Activated CD4-positive, alpha-beta T cell treated with anti-CD3 and anti-CD28 coated beads, Interleukin-2, amount 50 U/mL, for 16 hours (primary cell): ENCODE results near the gene WNT7B.

ENCODE experiments used
- DNase-seq: peaks from one replicate; pipeline ENCODE4 v3.0.0-alpha.2; 2020

The WNT7B gene

DNA sequence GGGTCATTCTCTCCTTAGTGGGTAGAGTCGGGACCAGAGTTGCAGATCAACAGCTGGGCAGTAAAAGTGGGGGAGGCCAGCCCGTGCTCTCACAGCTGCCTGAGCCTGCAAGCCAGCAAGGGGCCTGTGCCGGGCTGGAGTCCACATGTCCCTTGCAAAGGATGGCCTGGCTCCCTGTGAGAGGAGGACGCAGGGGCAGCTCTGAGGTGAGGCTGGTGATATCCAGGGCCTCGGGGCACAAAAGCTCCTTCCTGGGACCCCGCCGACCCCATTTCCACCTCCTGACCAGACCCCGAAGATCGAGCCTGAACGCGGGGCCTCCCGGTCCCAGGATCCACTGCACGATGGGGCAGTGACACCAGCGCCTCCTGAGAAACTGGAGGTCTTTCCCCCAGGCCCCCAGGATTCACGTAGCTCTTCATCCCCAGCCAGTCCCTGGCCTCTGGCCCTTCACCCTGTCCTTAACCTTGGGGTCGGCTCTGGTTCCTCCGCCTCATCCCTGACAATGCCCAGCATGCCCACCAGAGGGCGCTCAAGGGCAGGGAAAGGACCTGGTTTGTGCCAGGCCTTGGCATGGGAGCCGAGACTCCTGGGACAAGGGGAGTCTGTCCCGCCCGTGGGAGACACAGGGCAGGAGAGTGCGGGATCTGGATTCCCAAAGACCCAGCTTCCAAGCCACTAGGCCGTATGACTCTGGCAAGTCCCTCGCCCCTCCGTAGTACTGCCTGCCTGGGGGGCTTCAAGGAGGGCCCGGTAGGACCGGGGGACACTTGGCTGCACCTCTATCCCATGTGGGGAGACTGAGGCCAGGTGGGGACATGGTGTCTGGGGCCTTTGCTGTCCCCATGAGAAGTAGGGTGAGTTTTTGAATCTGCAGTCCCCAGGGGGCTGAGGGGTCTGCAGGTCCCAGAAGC, 17.8 kb upstream of the WNT7B start:
- peak; percentile 77 for DNase-seq

DNA sequence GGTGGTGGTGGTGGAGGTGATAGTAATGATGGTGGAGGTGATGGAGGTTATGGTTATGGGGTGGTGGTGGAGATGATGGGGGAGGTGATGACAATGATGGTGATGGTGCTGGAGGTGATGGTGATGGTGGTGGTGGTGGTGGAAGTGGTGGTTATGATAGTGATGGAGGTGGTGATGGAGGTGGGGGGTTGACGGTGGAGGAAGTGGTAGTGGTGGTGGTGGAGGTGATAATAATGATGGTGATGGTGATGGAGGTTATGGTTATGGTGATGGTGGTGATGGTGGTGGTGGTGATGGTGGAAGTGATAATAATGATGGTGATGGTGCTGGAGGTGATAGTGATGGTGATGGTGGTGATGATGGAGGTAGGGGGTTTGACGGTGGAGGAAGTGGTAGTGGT, 16.9 kb upstream of the WNT7B start:
- DNase-seq = no peak

DNA sequence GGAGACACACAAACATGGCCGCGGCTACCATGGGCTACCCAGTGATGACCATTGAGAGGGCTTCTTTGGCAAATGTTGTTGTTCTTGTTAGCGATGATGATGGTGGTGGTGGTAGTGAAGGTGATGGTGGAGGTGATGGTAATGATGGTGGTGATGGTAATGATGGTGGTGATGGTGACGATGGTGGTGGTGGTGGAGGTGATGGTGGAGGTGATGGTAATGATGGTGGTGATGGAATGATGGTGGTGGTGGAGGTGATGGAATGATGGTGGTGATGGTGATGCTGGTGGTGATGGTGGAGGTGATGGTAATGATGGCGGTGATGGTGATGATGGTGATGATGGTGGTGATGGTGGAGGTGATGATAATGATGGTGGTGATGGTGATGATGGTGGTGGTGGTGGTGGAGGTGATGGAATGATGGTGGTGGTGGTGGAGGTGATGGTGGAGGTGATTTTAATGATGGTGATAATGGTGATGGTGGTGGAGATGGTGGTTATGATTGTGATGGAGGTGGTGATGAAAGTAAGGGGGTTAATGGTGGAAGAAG, 16.3 kb upstream of the WNT7B start:
- DNase-seq = no peak

DNA sequence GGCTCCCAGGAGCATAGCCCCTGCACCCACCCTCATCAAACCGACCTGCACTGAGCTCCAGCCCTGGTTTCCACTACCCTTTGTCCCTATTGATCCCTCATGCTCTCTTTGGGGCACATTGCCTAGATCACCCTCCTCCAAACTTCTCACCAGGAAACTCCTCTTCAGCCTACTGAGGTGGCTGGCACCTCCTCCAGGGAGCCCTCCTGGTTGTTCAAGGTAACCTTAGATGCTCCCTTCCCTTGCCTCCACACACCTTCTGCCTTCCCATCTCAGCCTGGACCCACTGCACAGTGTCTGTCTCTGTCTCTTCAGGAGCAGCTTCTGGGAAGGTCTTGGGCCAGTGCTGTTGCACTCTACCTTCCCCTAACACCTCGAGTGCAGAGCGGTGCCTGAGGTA, 15.8 kb upstream of the WNT7B start:
- DNase-seq = no peak

DNA sequence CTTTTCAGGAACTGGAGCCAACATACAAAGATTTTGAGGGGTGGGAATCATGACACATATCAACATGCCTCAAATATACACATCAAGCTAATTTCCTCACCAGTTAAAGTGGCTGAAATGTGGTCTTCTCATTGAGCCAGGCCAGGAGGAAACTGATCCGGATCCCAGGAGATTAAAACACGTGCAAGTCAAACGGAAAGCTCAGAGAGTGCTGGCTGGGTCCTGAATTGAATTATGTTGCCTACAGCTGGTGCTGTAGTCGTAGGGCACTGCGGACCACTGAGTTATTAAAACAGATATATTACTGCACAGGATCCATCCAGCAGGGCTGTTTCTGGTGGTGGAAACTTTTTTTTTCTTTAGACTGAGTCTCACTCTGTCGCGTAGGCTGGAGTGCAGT, 14.1 kb upstream of the WNT7B start:
- no peak for DNase-seq

DNA sequence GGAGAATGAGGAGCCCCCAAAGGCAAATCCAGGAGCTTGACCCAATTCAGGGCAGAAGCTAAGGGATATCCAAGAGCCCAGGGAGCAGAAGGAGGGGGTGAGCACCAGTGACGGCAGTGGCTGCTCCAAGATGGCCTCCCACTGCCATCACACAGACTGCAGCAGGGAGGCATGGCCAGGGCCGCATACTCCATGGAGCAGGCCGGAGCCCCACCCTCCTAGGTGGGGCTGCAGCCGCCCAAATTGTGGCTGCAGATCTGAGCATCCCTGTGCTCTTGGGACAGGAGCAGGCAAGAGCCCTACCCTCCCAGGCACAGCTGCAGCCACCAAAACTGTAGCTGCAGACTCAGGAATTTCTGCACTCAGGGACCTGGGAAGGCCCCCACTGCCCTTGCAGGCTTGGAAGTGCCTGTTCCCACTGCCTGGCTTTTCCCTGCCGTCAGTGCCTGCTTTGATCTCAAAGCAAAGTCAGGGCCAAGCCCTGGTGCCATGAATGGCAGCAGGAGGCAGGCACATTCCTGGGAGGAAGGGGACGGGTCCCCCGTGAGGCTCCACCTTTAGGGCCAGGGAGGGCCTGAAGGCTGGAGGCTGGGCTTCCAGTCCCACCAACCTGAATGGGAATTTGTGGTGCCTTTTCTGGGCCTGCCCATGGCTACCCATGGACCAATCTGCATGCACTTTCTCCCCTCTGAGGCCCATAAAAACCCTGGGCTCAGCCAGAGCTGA, 10.3 kb upstream of the WNT7B start:
- no peak for DNase-seq

DNA sequence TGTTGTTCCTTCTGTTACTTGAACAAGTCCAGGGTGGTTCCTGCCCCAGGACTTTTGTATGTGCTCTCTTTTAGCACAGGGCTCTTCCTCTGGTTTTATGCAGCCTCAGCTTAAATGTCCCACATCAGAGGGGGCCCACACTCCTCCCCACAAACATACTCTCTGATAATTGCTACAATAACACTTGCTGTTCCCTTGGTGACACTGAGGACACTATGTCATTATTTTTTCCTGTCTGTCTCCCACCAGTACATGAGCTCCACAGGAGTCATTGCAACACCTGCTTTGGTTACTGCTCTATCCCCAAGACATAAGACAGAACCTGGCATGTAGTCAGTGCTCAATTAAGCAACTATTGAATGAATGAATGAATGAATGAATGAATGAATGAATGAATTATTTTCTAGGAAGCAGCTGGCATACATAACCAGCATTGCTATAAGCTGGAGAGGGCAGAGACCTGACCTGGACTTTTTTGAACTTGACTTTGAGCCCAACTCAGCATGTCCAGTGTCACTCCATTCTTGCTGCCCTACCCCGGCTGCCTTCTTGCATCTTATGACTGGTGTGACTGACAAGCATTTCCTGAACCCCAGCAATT, 7.5 kb upstream of the WNT7B start:
- no peak for DNase-seq

DNA sequence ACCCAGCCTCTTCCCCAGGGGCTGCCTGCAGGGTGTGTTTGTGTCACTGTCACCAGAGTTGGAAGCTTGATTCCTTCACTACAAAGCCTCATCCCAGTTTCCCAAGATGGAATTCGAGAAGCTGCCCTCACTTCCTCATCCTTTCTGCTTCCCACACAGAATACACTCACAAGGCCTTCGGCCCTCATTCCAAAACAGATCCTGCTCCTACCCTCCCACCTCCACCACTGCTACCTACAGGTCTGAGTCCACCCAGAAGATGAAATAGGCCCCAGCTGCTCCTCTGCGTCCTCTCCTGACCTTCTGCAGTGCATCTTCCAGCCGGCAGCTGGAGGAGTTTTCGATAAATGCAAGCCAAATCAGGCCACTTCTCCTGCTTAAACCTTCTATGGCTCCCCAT, 6.8 kb upstream of the WNT7B start:
- no peak for DNase-seq

DNA sequence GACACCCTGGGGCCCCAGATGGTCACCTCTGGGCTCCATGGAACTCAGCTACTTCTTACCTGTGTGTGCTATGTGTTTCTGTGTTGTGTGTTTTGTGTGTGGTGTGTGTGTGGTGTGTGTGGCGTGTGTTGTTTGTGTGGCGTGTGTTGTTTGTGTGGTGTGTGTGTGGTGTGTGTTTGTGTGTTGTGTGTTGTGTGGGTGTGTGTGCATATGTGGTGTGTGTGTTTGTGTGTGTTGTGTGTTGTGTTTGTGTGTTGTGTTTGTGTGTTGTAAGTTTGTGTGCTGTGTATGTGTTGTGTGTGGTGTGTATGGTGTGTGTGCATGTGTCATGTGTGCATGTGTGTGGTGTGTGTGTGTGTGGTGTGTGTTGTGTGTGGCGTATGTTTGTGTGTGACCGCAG, 3.8 kb upstream of the WNT7B start:
- DNase-seq = no peak

DNA sequence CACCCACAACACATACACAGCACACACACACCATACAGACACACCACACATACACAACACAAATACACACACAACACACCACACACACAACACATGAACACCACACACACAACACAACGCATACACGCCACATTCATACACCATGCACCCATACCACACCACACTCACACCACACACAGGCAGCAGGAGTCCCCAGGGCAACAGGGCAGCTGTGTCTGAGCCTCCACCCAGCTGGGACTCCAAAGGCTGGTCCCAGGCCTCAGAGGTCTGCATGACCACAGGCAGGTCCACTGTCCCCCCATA, 3.3 kb upstream of the WNT7B start:
- DNase-seq = no peak

DNA sequence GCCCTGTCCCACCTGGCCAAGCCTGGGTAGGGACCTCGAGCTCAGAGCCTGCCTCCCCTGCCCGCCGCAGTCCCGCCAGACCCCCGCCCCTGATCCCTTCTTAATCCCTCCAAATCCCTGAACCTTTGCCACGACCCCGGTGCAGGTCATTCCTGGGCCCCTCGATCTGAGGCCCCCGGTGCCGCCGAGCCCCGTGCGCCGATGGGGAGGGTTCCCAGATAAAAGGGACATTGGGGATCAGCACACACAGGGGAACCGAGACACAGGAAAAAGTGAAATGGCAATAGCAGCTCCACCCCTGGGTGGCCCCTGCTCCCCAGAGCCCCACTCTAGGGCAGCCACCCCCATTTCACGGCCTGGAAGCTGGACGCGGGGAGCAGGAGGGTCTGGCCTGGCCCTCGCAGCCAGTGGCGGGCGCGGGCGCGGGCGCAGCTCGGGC, 1.3 kb upstream of the WNT7B start:
- DNase-seq = no peak

DNA sequence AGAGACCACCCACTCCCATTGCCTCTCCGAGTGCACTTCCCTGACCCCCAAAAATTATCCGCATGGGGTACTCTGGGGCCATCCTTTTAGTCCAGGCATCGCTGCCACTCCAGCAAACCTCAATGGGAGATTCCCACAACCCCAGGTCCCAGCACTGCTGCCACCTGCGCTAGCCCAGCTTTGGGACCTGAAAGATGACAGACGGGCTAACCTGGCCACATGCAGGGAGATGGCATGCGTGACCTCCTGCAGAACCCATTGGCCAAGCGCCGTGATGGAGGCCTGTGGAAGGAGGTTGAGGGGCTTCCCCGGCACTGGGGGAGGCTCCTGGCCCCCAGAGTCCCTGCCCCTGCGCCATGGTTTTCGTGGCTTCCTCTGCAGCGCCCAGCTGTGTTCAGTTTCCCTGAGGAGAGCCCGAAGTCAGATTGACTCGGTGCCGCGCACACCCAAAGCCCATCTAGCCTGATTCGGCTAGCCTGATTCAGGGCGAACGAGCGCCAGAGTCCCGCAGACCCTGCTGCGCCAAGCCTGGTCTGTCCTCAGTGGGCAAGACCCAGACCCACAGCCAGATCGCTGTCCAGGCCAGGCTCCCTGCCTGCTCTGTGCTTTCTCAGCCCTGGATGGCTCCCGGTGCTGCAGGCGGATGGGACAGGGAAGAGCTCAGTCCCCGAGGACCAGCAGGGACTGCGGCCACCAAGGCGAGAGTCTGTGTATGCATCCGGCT, 751 bp upstream of the WNT7B start:
- DNase-seq = no peak

DNA sequence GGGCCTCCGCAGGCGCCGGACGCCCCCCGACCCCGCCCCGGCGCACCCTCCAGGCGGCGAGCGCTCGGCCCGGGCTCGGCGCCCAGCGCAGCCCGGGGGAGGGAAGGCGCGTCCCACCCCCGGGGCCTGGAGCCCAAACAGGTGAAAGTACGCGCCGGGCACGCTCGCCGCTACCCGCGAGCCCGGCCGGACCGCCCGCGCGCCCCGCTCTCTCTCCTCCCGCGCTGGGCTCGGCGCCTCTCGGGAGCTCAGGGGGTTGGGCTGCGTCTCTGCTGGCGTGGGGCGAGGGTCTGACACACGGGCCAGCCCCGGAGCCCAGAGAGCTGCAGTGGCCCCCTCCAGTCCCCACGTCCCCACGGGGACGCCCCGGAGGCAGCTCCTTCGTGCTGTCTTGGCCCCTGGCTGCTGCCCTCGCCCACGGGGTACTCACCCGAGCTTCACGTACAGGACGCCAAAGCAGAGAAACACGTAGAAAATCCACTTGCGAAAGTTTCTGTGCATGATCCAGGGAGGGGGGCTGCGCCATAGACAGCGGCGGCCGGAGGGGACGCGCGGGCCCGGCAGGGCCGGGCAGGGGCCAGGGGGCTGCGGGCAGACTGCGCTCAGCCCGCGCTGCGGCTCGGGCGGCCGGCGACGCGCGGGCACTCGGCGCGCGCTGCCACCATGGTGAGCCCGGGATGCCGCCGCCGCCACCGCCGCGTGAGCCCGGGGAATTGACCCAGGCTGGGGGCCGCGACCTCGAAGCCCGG, 534 bp downstream of the WNT7B start:
- DNase-seq = no peak

DNA sequence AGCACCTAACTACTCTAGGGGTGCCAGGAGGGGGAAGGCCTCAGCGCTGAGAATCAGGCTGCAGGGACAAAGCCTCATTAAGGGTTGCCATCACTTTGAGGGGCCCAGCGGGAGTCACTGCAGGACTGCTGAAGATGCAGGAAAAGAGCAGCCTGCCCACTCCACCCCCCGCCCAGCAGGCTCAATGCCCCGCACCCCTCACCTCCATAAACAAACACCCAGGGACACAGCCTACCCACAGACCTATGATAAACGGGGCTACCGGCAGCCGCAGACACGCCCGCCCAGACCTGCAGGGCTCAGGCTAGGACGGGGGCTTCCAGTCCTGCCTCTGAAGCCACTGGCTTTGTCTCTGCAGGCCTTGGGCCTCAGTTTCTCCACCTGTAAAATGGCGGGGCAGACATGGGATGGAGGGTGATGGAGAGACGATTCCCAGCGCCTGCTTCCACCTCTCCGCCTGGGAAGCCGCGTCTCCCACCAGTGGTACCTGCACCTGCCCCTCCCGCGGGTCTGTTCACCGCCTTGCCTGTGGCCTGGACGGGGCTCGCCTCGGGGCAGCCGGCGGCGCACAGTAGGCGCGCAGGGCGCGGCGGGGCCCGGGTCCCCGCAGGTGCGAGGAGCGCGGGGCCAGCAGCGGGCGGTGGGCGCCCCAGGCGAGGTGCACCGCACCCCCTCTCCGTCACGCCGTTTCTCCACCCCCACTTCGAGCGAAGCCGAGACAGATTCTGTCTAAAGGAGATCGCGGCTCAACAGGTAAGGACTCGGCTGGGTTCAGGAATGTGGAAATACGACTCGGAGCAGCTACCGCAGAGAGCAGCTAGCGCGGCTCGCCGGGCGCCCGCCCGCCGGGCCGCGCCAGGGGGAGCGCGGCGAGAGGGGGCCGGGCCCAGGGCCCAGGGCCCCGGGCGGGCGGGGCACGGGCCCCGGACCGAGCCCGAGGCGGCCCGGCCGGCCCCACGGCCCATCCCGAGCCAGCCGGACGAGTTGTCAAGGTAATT, 1.5 kb downstream of the WNT7B start:
- DNase-seq = no peak

DNA sequence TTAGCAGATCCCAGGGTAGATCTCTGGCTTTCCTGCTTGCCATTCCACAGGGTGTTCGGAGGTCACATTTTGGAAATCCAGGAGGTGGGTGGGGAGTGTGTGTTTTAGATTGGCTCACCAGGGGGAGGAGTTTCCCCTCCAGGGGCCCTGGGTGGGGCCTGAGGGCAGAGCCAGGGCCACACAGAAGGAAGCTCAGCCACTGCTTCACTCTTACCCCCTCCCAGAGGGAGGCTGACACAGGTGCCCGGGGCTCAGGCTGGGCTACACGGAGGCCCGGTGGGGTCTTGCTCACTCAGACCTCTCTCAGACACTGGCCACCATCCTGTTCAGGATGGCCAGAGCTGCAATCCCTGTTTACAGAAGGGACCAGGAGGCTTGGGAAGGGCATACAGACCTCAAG, 2.5 kb downstream of the WNT7B start:
- DNase-seq = no peak

DNA sequence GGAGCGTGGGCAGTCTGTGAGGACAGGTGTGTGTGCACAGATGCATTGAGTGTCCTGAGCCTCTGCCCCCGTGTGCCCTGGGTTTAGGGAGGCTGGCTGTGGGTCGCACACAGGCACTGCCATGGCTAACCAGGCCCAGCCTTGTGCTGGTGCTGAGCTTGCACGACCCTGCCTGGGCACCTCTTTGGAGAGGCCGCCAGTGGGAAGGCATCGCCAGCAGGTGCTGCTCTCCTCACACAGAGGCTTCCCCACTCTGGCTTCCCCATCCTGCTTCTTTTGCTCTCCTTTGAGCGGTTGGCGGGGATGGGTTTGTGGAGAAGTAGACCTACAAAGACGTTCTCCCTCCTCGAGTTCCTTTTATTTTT, 4.1 kb downstream of the WNT7B start:
- no peak for DNase-seq

DNA sequence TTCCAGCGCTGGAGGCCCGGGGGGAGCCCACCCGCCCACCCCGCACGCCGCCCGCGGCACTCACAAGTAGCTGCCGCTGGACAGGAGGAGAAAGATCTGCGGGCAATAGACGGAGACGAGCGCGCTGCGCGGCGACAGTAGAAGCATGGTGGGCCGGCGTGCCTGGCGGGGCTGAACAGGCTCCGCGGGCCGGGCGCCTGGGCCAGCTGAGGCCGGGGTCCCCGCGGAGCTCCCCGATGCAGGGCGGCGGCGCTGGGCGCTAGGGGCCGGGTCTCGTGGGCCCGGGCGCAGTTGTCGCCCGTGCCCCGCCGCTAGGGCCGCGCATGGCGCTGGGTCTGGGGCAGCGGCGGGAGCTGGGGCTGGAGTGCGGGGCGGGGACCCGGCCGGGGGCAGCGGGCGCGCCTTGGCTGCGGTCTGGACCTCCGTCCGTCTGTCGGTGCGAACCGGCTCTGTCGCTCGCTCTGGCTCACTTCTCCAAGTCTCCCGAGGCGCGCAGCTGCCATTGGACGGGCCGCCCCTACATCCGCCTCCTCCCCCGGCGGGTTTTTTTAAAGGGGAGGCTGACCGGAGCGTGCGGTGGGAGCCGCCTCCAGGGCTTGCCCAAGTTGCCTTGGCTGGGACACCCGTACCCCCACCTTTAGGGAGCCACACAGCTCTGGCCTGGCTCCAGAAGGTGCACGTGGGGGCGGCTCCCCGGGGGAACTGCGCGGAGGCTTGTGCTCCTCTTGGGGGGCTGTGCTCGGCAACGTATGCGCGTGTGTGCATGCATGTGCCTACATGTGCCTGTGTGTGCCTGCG, 4.7 kb downstream of the WNT7B start:
- DNase-seq = no peak

DNA sequence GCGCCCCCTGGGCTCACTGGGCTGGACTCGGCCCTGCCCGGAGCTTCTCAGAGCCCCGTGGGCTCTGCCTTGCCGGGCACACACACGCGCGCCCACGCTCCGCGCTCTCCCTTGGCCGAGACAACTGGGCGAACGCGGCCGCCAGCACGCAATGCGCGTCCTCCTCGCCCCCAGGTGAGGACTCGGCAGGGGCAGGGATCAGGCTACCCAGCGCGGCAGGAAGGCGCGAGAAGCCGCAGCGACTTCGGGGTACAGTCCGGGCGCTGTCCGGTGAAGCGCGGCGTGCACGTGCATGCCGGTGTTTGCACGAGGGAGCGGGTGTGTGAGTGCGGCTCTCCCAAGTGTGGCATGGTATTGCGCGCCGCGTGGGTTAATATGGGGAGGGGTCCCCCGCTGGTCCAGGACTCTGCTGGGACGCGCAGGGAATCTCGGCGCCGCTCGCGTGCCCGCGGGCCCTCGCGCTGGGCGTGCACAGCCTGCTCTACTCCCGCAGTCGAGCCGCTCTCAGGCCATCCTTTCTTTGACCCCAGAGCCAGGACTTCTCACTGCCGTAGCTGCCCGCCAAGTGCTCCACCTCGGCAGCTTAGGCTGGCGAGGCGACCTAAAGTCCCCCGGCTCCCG, 5.4 kb downstream of the WNT7B start:
- no peak for DNase-seq

DNA sequence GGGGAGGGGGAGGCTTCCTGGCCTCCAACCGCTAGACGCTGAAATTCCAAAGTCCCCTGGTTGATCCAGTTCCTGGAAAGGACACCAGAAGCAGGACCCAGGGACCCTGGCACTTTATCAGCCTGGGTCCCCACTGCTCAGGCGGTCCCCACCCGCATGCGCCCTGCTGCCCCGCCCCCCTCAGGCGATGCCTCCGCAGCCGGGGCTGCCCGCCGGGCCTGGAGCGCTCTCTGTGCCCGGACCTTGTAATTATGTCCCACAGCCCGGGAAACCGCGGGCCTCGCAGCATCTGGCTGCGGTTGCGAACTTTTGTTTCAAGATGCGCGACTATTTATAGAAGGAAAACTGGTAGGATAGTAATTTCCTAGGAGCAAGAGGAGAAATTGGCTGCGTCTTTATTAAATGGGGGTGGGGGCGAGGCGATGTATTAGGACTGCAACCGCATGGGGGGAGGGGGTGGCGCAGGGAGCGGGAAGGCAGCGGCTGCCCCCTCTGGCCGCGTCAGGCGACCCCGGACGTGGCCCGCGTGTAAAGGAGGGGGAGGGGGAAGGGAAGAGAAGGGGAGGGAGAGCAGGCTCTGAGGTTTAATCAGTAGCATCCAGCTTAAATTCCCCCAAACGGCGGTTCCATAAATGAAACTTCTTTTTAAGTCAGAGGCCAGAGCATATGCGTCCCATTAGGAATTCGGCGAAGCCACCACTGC, 6.1 kb downstream of the WNT7B start:
- DNase-seq = no peak
